Measurements from ENCODE around the gene SOCS1.

- TF ChIP-seq CTCF (IDR thresholded peaks at IDR 0.05; ENCODE audit: poor library complexity): no peak
- no peak for TF ChIP-seq EZH2 (IDR thresholded peaks at IDR 0.05; ENCODE audit: borderline replicate concordance)
Measured at GRCh38 chr16:11289202-11289601, 33.2 kb upstream of the SOCS1 start.
